RWPE2 (cell line): ENCODE data around the gene SLC7A4.

ENCODE experiments used
- ATAC-seq: fragments of 200-7000 bp; cut with Tn5 transposase; 3 replicates; pipeline ENCODE4 v1.9.1; 2021; ENCODE audit warnings: low read depth
- DNase-seq: peaks from one replicate; pipeline ENCODE4 v3.0.0-alpha.2; 2020; ENCODE audit warnings: low spot score
- H3K27ac ChIP-seq: fragments of 450-650 bp; 2 replicates; pipeline ENCODE4 v1.5.1; 2017; ENCODE audit warnings: mild to moderate bottlenecking; ENCODE audit not compliant: poor library complexity, severe bottlenecking
- H3K27me3 ChIP-seq: fragments of 250-450 bp; sonication (Bioruptor Pico); 2 replicates; pipeline ENCODE4 v1.5.1; 2021; ENCODE audit warnings: mild to moderate bottlenecking, moderate library complexity; ENCODE audit not compliant: insufficient read depth, poor library complexity, severe bottlenecking
- H3K36me3 ChIP-seq: fragments of 250-450 bp; sonication (Bioruptor Pico); 2 replicates; pipeline ENCODE4 v1.5.1; 2020; ENCODE audit warnings: low read depth, mild to moderate bottlenecking, moderate library complexity
- H3K4me1 ChIP-seq: fragments of 250-450 bp; sonication (Bioruptor Pico); 2 replicates; pipeline ENCODE4 v1.5.1; 2021; ENCODE audit warnings: mild to moderate bottlenecking, moderate library complexity; ENCODE audit not compliant: insufficient read depth, poor library complexity, severe bottlenecking
- H3K4me3 ChIP-seq: fragments of 250-450 bp; sonication (Bioruptor Pico); 2 replicates; pipeline ENCODE4 v1.5.1; 2021; ENCODE audit warnings: mild to moderate bottlenecking, moderate library complexity; ENCODE audit not compliant: severe bottlenecking
- H3K9me3 ChIP-seq: fragments of 250-450 bp; sonication (Bioruptor Pico); 2 replicates; pipeline ENCODE4 v1.5.1; 2021; ENCODE audit warnings: mild to moderate bottlenecking, moderate library complexity; ENCODE audit not compliant: severe bottlenecking
- CTCF ChIP-seq: fragments of 450-650 bp; IDR thresholded peaks from one replicate; pipeline ENCODE4 v1.5.1; 2017; ENCODE audit warnings: mild to moderate bottlenecking, moderate library complexity; ENCODE audit not compliant: poor library complexity, severe bottlenecking

SLC7A4 gene

GRCh38 chr22:20997536-20998257, 34.7 kb downstream of the SLC7A4 start:
- ATAC-seq (no peak), DNase-seq (no peak)
- H3K9me3 ChIP-seq = peaks cover 2% of the 10 kb centered on the region
- H3K4me1 ChIP-seq = no peaks in the 10 kb centered on the region
- no peak overlapping the region for H3K4me3 ChIP-seq
- no peak for TF ChIP-seq CTCF
- H3K27me3 ChIP-seq = no peaks in the 10 kb centered on the region
- peaks cover 24% of the 10 kb centered on the region for H3K36me3 ChIP-seq
- no peak overlapping the region for H3K27ac ChIP-seq

GRCh38 chr22:20996598-20997535, 35.5 kb downstream of the SLC7A4 start:
- peaks cover 32% of the 10 kb centered on the region for H3K36me3 ChIP-seq

GRCh38 chr22:20996031-20996410, 36.3 kb downstream of the SLC7A4 start:
- ATAC-seq = no peak
- peaks cover 34% of the 10 kb centered on the region for H3K36me3 ChIP-seq
- no peak overlapping the region for H3K27ac ChIP-seq
- no peak for TF ChIP-seq CTCF
- DNase-seq = no peak
- no peaks in the 10 kb centered on the region for H3K4me1 ChIP-seq
- no peaks in the 10 kb centered on the region for H3K27me3 ChIP-seq
- no peak overlapping the region for H3K4me3 ChIP-seq
- peaks cover 2% of the 10 kb centered on the region for H3K9me3 ChIP-seq

More at GRCh38 chr22:20996598-20997535, 35.5 kb downstream of the SLC7A4 start:
- Histone ChIP-seq H3K27ac (no peak overlapping the region), H3K4me3 (no peak overlapping the region), H3K27me3 (no peaks in the 10 kb centered on the region), H3K9me3 (peaks cover 2% of the 10 kb centered on the region), H3K4me1 (no peaks in the 10 kb centered on the region)
- TF ChIP-seq CTCF = no peak
- DNase-seq (no peak), ATAC-seq (no peak)

- Histone ChIP-seq H3K27me3 (no peaks in the 10 kb centered on the region), H3K4me1 (no peaks in the 10 kb centered on the region), H3K27ac (no peak overlapping the region), H3K36me3 (peaks cover 31% of the 10 kb centered on the region), H3K4me3 (no peak overlapping the region), H3K9me3 (no peaks in the 10 kb centered on the region)
- DNase-seq (no peak), ATAC-seq (no peak)
- TF ChIP-seq CTCF = no peak
Measured at GRCh38 chr22:20995329-20996030, 36.9 kb downstream of the SLC7A4 start.
